ENCODE data around the gene SF3A2. TPM values are rescaled to one million over a fixed set of nuclear protein-coding genes. Genes with fewer than 3 reads are reported as not detected.

Gene SF3A2
- polyA plus RNA-seq, 12 donors, result 43.8 to 91.0 (median 53.3) TPM; not detected in 1

DNA sequence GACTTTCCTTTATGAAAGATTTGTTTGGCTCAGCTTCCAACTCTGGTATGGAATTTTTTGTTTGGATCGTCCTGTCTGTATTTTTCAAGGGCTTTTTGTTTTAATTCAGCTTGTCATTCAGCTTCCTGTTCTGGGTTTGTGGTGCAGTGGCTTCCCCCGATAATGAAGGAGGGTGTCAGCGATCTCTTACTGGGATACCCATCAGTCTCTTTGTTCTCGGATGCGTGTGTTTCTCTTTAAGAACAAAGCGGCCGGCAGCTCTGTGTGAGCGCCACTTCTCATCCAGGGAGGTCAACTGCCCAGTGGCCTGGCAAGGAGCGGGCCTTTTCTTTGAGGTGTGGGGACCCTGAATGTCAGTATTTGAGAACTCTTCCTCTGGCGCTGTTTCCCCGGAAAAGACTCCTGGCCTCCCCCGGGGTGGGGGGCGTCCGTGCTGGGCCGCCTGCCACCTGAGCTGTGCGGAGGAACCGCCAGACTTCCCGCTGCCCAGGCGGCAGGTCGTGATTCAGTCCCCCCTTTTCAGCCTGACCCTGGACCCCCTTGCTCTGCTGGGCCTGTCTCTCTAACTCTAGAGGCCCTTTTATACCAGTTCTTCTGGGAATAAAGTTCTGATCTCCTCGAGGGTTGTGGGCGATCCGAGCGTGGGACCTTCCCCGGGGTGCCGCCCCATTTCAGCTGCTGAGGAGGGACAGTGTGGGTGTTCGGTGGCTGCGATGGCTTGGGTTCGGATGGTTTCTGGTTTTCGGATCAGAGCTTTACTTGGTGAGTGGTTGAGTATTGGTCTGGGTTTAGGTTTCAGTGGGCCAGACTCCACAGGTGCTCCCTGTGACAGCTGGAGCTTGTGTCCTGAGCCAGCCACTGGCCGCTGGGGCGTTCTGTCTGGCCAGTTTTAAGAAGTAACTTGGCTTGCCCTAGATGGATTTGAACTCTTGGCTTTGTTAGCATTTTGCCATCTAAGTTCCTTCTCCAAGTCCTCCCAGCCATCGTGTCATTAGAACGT lies 3.4 kb downstream of the SF3A2 start:
- DNase-seq, result no peak

DNA sequence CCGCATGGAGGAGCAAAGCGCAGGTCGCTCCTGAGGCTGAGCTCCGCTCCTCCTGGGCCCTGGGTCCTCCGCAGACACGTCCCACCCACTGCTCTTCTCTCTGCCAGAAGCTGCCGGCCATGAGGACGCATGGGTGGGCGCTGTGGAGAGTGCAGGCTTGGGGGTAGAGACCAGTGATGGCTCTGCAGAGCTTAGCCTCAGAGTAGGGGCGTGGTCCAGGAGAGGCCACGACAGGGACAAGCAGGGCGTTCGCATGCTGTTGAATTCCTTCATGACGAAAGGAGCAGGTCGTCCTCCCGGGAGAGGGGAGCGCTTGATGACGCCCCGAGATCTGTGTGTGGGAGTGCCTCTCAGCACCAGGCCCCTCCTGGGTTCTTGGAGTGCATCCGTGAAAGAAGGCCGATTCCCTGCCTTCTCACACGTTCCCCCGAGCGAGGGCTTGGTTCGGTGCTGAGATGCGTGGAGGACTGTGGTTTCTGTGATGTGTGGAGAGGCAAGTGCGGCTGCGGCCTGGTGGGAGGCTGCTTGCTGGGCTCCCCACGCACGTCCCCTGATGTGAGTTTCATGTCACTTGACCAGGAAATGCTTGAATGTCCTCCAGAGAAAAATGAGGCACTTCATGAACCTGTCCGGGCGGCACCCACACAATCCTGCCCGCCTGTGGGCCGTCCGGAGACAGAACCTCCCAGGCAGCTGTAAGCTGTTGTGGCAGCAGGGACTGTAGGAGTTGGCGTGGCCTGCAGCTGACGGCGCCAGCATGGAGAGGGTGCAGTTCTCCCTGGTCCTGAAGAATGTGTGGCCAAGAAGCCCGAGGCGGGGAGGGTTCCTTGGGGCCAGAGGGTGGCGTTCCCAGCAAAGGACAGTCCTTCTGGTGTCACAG lies 4.5 kb downstream of the SF3A2 start:
- DNase-seq, result no peak

DNA sequence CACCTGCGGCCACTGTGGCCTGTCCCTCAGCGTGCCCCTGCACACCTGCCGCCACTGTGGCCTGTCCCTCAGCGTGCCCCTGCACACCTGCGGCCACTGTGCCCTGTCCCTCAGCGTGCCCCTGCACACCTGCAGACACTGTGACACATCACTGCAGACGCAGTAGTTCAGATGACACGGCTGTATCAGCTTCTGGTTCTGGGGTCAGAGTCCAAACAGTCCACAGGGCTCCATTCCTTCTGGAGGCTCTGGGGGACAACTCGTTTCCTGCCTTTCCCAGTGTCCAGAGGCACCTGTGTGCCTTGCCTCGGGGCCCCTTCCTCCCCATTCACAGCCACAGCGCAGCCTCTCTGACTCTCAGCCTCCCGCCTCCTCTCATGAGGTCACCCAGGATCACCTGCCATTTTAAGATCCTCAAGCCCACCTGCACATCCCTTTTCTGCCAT lies 5.5 kb downstream of the SF3A2 start:
- DNase-seq, result no peak

DNA sequence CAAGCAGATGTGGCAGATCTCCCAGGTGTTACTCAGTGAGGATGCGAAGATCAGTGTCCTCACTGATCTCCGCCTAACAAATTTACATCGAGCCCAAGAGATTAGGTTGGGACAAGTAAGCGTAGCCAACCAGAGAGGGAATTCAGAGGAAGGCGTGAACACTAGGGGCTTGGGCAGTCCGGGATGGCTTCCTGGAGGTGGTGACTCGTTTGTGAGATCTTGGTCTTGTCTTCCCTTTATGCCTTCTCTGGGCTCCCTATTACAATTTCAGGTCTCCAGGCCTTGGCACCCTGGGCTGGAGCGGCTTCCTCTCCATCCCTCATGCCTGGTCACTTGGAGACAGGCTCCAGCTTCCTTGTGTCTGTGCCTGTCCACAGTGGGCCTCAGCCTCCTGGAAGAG lies 6.2 kb downstream of the SF3A2 start:
- DNase-seq, result no peak

DNA sequence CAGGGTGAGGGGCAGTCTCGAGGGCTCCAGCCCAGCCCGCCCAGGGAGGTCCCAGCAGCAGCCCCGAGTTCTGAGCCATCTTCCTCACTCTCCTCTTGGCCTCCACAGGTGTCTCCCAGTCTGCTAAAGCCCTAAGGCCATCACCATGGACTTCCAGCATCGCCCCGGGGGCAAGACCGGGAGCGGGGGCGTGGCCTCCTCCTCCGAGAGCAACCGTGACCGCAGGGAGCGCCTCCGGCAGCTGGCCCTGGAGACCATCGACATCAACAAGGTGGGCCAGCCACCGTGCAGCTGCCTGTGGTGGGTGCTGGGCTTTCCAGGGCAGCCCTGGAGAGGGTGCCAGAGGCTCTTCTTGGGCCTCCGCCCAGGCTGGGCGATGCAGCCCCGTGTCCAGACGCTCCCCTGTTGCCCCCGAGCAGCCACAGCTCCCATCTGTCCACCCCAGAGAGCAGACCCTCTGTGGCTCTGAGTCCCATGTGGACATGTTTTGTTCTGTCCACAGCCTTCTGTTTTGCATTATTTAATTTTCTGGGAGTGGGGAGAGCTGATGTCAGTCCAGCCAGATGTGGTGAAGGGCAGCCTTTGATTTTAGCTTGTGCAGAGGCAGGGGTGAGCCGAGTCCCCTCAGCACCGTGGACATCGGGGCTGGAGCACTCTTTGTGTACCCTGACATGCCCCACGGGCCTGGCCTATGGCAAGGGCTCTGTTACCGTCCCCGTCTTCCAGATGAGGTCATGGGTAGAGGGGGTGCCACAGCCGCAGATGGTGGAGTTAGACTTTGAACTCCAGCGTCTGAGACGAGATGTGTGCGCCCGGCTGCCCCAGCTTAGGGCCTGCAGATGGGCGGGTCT lies 6.9 kb downstream of the SF3A2 start:
- no peak for DNase-seq

DNA sequence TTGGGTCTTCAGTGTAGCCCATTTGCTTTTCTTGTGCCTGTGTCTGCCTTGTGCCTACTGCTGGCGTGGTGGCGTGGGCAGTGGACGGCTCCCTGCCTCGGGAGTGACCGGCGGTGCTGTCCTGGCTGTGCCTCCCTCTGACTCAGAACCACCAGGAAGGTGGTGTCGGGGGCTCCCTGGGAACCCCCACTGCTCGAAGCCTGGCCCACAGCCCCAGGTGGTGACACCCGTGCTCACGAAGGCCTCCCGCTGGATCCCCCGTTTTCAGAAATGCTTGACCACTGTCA lies 7.4 kb downstream of the SF3A2 start:
- no peak for DNase-seq

DNA sequence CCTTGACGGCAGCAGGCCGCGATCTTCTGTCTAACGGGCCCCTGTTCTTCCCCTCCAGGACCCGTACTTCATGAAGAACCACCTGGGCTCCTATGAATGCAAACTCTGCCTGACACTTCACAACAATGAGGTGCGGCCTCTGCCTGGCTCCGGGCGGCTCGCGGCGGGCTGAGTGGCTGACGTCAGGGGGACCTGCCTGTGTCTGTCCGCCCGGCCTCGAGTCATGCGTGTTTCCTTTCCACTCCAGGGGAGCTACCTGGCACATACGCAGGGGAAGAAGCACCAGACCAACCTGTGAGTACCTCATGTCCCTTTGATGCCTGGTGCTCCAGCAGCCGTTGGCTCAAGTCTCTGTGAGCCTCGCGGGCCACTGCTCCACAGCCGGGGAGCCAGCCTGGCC lies 7.9 kb downstream of the SF3A2 start:
- no peak for DNase-seq

DNA sequence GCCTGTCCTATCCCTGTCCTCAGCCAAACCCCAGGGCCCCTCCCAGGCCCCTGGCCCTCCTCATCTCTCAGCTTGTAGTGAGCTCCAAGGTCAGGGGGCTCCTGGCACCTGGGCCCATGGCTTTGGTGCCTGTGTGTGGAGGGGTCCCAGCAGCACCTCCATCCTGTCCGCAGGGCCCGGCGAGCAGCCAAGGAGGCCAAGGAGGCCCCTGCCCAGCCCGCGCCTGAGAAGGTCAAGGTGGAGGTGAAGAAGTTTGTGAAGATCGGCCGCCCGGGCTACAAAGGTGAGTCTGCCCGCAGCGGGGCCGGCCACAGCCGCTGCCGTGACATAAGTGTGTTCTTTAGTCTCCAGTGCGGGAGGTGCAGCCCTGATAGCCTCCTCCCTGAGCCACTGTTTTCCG lies 8.6 kb downstream of the SF3A2 start:
- DNase-seq, result no peak

DNA sequence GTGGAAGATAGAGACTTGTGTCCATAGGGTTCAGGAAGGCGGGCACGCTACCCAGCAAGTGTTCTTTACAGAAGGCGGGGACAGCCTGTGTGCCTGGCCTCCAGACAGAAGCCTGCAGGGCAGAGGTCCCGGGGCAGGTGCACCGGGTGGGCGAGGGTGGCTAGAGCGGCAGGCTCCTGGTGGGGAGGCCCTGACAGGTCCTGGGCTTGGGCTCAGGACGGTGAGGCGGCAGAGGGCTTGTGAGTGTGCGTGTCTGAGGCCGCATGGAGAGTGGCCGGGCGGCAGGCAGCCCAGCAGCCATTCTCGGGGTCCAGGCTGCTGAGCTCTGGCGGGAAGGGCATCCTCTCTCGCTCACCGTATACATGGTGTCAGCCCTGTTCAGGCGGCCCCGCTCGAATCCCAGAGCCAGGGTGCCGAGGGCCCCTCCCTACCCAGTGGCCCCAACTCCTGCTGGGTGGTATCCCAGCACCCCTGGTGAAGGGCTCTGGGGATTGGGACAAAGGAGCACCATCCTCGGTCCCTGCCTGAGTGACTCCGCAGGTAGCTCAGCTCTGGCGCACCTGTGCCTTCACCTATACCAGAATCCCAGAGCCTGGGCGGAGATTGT lies 9.5 kb downstream of the SF3A2 start:
- no peak for DNase-seq

DNA sequence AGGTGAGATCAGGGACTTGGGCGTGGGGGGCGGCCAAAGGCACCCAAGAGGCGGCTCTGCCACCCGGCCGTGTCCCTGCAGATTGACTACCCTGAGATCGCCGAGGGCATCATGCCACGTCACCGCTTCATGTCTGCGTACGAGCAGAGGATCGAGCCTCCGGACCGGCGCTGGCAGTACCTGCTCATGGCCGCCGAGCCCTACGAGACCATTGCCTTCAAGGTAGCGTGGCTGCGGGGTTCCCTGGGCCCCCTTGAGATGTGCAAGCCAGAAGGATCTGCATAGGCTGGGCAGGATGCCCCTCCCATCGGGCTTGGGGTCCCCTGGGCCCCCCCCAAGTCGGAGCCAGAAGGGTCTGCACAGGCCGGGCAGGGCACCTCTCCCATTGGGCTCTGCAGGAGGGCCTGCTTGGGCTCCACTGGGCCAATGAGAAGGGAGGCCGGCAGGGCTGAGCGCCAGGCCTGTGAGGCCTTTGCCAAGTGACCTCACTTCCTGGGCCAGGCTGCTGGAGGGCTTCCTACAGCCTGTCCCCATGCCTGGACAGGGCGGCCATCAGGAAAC lies 10.3 kb downstream of the SF3A2 start:
- no peak for DNase-seq

DNA sequence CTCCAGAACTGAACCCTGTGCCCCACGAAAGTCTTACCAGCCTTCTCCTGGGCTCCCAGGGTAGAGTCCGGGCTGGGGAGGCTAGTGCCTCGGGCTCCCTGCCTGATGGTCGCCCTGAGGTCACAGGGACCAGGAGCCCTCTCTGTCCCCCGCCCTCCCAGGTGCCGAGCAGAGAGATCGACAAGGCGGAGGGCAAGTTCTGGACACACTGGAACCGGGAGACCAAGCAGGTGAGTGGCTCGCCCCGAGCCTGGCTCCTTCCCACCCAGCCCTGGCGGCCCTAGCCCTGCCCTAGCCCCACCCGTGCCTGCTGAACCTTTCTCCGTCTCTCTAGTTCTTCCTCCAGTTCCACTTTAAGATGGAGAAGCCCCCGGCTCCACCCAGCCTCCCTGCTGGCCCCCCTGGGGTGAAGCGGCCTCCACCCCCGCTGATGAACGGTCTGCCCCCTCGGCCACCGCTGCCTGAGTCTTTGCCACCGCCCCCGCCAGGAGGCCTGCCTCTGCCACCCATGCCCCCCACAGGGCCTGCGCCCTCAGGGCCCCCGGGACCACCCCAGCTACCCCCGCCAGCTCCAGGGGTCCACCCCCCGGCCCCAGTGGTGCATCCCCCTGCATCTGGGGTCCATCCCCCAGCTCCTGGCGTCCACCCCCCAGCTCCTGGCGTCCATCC lies 10.9 kb downstream of the SF3A2 start:
- DNase-seq, result no peak

DNA sequence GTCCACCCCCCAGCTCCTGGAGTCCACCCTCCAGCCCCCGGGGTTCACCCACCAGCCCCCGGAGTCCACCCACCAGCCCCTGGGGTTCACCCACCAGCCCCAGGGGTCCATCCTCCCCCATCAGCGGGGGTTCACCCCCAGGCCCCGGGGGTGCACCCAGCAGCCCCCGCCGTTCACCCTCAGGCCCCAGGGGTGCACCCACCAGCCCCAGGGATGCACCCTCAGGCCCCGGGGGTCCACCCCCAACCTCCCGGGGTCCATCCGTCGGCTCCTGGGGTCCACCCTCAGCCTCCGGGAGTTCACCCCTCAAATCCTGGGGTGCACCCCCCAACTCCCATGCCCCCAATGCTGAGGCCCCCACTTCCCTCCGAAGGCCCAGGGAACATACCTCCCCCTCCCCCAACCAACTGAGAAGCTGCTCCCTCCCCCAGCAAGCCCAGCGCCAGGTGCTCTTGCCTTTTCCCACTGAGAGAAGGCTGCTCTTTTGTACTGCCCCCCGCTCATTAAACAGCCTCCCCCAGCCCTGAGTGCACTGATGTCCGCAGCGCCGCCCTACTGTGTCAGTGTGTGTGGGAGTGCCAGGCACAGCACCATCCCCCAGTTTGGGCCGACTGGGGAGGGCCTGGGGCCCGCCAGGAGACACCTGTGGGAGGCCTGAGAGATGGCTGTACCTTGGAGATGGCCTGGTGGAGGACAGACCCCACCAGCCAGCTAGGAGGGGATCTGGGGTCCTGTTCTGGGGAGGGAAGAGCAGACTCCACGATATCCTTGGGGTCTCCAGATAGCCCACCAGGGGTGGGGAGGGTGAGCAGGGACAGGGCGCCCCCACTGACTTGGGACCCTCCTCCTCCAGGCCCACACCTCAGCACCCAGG lies 11.7 kb downstream of the SF3A2 start:
- no peak for DNase-seq

DNA sequence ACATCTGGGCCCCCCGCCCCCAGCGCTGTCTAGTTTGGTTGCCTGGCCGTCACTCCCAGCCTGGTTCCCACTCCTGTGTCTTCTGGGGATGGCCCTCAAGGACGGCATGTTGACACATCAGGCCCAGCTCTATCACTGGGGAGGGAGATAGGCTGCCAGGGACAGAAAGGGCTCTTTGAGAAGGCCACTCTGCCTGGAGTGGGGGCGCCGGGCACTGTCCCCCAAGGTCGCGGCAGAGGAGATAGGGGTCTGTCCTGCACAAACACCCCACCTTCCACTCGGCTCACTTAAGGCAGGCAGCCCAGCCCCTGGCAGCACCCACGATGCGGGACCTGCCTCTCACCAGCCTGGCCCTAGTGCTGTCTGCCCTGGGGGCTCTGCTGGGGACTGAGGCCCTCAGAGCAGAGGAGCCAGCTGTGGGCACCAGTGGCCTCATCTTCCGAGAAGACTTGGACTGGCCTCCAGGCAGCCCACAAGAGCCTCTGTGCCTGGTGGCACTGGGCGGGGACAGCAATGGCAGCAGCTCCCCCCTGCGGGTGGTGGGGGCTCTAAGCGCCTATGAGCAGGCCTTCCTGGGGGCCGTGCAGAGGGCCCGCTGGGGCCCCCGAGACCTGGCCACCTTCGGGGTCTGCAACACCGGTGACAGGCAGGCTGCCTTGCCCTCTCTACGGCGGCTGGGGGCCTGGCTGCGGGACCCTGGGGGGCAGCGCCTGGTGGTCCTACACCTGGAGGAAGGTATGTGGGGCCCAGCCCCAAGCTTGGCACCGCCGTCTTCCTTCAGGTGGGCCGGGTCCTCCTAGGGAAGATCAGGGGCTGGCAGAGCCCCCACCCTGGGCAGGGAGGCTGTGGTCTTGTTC lies 12.6 kb downstream of the SF3A2 start, which contains the start of gene AMH:
TSS of gene AMH (plus strand) at position 314 of the 857 bp plus-strand sequence. CDS start at position 324, 10 bp downstream.
- no peak for DNase-seq

DNA sequence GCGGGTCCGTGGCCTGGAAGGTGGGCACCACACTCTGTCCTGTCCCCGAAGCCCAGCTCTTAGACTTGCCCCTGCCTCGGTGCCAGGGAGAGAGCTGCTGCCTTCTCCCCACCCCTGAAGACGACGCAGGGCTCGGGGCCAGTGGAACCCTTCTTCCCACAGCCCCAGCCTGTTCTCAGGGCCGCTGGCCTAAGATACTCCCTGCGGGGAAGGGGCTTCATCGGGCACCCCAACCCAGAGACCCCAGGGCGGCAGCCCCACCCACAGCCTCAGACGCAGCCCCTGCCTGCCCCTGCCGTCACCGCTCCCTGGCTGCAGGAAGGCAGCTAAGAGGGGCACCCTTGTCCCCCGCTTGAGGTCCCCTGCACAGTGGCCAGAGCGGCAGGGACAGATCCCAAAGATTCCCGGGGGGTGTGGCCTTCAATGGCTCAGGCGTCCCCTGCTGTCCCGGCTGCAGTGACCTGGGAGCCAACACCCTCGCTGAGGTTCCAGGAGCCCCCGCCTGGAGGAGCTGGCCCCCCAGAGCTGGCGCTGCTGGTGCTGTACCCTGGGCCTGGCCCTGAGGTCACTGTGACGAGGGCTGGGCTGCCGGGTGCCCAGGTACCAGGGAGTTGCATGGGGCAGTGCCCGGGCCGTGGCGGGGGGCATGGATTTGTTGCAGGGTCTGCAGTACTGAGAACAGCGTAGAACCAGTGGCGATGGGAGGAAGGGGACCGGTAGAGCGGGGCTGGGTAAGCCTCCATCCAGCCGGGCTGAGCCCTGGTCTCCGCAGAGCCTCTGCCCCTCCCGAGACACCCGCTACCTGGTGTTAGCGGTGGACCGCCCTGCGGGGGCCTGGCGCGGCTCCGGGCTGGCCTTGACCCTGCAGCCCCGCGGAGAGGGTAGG lies 13.5 kb downstream of the SF3A2 start:
- no peak for DNase-seq

DNA sequence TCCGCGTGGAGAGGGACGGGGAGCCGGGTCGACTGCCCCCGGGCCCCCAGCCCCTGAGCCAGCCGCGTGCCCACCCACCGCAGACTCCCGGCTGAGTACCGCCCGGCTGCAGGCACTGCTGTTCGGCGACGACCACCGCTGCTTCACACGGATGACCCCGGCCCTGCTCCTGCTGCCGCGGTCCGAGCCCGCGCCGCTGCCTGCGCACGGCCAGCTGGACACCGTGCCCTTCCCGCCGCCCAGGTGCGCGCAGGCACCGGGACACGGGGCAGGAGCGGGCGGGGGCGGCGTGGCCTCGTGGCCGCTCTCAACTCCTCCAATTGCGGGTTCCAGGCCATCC lies 14.1 kb downstream of the SF3A2 start:
- DNase-seq, result no peak

DNA sequence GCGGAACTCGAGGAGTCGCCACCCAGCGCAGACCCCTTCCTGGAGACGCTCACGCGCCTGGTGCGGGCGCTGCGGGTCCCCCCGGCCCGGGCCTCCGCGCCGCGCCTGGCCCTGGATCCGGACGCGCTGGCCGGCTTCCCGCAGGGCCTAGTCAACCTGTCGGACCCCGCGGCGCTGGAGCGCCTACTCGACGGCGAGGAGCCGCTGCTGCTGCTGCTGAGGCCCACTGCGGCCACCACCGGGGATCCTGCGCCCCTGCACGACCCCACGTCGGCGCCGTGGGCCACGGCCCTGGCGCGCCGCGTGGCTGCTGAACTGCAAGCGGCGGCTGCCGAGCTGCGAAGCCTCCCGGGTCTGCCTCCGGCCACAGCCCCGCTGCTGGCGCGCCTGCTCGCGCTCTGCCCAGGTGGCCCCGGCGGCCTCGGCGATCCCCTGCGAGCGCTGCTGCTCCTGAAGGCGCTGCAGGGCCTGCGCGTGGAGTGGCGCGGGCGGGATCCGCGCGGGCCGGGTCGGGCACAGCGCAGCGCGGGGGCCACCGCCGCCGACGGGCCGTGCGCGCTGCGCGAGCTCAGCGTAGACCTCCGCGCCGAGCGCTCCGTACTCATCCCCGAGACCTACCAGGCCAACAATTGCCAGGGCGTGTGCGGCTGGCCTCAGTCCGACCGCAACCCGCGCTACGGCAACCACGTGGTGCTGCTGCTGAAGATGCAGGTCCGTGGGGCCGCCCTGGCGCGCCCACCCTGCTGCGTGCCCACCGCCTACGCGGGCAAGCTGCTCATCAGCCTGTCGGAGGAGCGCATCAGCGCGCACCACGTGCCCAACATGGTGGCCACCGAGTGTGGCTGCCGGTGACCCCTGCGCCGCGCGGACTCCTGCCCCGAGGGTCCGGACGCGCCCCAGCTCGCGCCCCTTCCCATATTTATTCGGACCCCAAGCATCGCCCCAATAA lies 14.8 kb downstream of the SF3A2 start:
- DNase-seq, result no peak
